Forelimb muscle (tissue), 1 donor: ENCODE measurements around the gene NIP7. TPM values are rescaled to one million over a fixed set of nuclear protein-coding genes. Genes with fewer than 3 reads are reported as not detected.
"Not testable (repeated sequence)": the region's sequence is repeated elsewhere in the genome, so short reads cannot be mapped to it uniquely, and the experiment has no call there.

Experiments used
- DNase-seq: peaks from one replicate; pipeline ENCODE4 v3.0.0-alpha.2; 2013; ENCODE audit warnings: low read depth
- polyA plus RNA-seq: library from polyadenylated mRNA; unstranded; fragments of 120-200 nt; gene quantifications from one replicate; pipeline ENCODE4 v1.2.1, GENCODE V29; 2013; ENCODE audit not compliant: insufficient read length

The NIP7 gene
- 18.8 TPM for polyA plus RNA-seq

DNA sequence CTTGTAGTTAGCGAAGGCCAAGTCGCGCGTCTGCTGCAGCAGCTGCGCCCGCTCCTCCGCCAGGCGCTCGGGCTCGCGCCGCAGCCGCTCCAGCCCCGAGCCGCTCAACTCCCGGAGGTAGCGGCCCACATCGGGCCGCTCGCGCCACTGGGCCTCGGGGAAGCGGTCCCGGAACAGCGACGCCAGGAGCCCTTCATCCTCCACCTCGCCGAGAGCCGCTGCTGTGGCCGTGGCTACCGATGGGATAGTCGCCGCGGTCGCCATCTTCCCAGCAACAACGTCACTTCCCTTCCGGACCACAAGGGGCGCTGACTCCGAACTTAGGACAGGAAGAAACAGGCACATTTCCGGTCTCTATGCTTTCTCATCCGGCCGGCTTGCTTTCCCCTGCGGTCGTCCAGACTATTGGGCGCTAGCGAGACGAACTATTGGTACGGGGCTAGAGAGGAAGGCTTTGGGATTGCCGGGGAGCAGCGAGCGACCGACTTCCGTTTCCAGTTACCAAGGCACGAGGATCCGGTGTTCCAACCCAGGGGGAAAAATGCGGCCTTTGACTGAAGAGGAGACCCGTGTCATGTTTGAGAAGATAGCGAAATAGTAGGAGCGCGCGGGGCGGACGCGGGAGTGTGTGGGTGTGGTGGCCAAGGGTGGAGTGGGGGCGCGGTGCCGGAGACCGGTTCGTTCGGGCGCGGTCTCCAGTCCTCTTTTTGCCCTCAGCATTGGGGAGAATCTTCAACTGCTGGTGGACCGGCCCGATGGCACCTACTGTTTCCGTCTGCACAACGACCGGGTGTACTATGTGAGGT lies at the start of gene NIP7, which contains the start of gene COG8:
NIP7 (plus strand) TSS at position 484 of the 806 bp plus-strand sequence; CDS start at position 542, 58 bp downstream.
COG8 (minus strand) TSS at position 276 of the 806 bp plus-strand sequence; CDS start at position 264, 12 bp downstream.
- DNase-seq = peak; percentile 97

- not testable (repeated sequence) for DNase-seq
Observed at GRCh38 chr16:69291657-69292056, 47.9 kb upstream of the NIP7 start.

DNA sequence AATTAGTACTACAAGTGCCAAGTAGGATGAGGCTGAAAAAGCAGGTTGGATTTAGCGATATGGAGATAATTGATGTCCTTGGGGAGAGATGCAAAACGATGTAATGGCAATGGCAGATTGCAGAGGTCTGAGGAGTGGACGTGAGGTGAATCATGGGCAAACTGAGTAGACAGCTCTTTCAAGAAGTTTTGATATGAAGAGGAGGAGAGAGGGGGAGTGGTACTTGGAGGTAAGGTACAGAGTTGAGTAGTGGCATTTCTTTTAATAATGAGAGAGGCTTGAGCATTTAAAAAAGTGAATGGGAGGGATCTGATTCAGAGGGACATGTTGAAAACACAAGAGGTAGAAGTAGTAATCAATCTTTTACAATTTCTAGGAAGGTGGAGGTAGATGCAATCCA lies 46.2 kb upstream of the NIP7 start:
- DNase-seq = no peak

GRCh38 chr16:69294051-69294450 lies 45.5 kb upstream of the NIP7 start:
- no peak for DNase-seq

- DNase-seq = not testable (repeated sequence)
Observed at GRCh38 chr16:69296771-69297170, 42.8 kb upstream of the NIP7 start.

DNA sequence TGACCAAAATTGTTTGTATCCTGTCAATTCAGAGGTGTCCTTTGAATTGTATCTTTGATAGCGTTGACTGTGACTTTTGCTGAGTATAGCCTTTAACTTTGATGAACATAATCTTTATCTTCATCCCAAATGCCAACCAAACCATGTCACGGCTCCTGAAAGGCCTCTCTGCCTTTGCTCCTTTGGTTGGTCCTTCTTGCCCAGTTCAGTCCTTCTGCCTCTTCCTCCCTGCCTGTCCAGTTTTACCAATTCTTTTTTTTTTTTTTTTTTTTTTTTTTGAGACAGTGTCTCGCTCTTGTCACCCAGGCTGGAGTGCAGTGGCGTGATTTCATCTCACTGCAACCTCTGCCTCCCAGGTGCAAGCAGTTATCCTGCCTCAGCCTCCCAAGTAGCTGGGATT lies 41.3 kb upstream of the NIP7 start:
- no peak for DNase-seq

DNA sequence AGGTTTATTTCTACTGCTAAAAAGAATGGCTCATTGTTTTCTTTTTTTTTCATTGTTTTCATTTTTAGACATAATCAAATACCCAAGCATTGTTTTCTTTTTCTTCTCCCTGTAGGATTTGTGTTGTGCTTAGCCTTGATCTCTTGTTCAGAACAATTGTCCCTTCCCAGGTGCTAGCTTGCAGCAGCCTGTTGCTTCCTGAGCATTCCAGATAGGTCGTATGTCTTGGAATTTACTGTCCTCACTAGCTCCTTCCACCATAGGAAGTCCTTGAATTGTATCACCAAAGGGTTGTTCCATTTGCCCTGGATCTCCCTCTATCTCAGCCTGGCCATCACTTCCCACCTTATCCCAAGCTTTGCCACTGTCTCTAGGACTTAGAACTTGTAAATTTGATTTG lies 38.4 kb upstream of the NIP7 start:
- DNase-seq = no peak

GRCh38 chr16:69301861-69302260 lies 37.7 kb upstream of the NIP7 start:
- no peak for DNase-seq

- no peak for DNase-seq
Observed at GRCh38 chr16:69302301-69302700, 37.3 kb upstream of the NIP7 start.

GRCh38 chr16:69306031-69306430 lies 33.5 kb upstream of the NIP7 start:
- DNase-seq = no peak

DNA sequence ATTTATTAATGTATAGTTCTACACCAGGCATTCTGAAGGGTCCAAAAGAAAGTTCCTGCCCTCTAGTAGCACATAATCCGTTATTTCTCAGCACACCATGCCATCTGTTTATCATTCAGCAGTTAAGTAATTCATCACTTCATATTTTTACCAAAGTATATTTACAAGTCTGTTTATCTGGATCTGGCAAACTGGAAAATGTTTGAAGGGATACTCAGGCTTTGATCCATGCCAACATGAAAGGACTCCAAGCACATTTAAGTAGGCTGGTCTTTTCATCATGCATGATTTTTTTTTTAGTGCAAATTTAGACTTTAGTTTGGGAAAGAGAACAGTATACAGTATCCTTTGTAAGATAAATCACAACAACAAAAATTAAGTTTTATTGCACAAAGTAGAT lies 32.5 kb upstream of the NIP7 start:
- DNase-seq = no peak

- no peak for DNase-seq
Observed at GRCh38 chr16:69307856-69308255, 31.7 kb upstream of the NIP7 start.

DNA sequence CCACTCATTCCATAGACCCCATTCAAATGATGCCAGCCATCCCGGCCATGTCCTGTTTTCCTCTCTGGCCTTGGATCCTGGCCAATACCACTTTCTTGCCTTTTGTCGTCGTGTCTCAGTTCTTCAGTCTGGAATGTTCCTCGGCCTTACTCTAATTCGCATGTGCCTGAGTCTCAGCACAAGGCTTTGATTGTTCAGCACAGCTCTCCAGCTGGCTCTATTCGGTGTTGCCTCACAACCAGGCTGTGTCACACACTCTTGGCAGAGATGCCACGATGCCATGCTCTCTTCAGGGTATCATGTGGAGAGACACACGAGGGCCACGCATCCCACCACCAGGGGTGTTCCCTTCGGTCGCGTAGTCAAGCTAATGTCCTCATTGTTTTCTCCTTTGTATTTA lies 30.3 kb upstream of the NIP7 start:
- DNase-seq = no peak

GRCh38 chr16:69310653-69311532 lies 28.7 kb upstream of the NIP7 start, which contains the start of gene VPS4A:
Gene VPS4A, plus strand, starts transcription at chr16:69311350. Its CDS starts 162 bp downstream, at chr16:69311512.
- peak; percentile 79 for DNase-seq

DNA sequence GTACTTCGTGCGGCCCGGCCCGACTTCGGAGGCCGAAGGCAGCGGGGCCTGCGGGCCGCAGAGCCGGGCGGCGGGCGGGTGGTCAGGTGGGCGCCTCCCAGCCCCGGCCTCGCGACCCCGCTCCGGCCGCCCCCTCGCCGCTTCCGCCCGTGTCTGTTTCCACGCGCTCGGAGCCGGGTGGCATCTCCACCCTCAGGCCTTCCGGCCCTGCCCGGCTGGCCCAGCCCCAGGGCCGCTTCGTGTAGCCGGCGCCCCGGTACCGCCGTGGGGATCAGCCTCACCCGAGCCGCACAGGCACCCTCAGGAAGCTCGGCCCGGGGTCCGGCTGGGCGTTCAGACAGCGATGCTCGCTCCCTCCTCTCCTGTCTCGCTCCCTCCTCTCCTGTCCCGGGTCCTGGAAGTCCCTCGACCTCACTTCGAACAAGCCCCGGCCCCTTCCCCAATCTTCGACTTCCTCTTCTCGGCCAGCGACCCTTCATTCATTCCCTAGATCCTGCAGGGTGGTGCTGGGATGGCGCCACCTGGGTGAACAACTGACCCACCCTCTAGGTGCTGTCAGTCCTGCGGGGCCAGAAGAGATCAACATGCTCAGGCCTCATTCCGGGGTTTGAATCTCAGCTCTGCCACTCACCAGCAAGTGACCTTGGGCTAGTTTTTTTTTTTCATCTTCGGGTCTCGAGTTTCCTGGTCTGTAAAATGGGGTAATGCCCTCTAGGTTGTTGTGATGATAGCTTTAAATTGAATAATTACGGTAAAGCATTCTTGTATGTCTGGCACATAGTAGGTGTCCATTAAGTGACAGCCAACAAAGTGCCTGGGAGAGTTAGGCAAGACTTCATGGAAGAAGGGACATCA lies 27.8 kb upstream of the NIP7 start:
- DNase-seq = no peak

- no peak for DNase-seq
Observed at GRCh38 chr16:69313469-69313868, 26.1 kb upstream of the NIP7 start.

- DNase-seq = no peak
Observed at GRCh38 chr16:69314534-69314933, 25.0 kb upstream of the NIP7 start.

GRCh38 chr16:69315486-69316311 lies 23.9 kb upstream of the NIP7 start:
- no peak for DNase-seq

DNA sequence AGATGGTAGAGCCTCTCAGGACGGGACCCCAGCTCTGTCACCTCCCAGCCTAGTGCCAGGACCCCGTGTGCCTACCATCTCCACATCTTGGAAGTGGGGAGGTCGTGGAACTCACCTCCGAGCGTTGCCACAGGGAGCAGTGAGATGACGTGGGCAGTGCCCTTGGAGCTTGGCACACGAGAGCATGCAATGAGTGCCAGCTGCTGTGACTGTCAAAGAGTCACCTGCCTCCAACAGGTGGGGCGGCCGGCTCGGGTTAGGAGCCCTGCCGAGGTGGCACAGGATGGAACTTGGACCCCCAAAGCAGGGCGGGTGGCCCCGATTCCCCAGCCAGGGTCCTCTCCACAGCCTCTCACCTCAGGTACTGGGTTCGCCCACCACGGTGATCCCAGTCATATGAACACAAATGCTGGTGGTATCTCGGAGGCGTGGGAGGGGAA lies 23.0 kb upstream of the NIP7 start:
- no peak for DNase-seq

DNA sequence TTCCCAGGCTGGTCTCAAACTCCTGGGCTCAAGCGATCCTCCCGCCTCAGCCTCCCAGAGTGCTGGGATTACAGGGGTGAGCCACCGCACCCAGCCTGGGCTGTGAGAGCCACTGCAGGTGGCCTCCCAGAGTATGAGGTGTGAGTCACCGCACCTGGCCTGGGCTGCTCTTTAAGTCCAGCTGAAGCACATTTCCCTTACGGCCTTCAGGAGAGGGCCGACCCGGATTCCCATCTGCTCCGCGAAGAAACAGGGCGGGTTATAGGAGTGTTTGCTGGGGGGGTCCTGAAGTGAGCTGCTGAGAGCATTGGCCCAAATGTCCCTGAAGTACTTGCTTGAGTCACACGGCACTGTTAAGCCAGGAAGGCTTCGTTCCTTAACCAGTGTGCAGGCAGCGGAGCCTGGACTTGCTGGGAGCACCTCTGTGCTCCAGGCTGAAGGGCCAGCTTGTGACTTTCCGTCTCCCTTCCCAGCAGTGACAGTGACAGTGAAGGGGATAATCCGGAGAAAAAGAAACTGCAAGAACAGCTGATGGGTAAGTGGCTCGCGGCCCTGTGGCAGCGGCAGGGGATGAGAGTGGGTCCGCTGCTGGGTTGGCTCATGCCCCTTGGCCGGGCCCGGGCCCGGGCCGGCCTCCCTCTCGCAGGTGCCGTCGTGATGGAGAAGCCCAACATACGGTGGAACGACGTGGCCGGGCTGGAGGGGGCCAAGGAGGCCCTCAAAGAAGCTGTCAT lies 21.2 kb upstream of the NIP7 start:
- DNase-seq = no peak
